HCT116 (cell line): Measurements from ENCODE around the gene SUGCT. TPM values are rescaled to one million over a fixed set of nuclear protein-coding genes. Genes with fewer than 3 reads are reported as not detected.
"Not testable (repeated sequence)": the region's sequence is repeated elsewhere in the genome, so short reads cannot be mapped to it uniquely, and the experiment has no call there.

Experiments used
- ATAC-seq: fragments of 200-7000 bp; cut with Tn5 transposase; 2 replicates; pipeline ENCODE4 v1.9.1; 2020; ENCODE audit warnings: mild to moderate bottlenecking, moderate library complexity
- BruUV-seq: library from RNA; stranded (reverse); fragments of 400-500 nt; replicated peaks from 2 replicates; lab custom pipeline; 2021; lab: Mats Ljungman, UMichigan
- CTCF ChIA-PET: fragments of 300-600 bp; sonication (Branson Sonifier 250); formaldehyde crosslinking; loops from one replicate; lab custom pipeline; 2021; ENCODE audit warnings: antibody characterized with exemption; lab: Charles Lee
- POLR2A ChIA-PET: fragments of 300-600, 350-600 bp; sonication (Branson Sonifier 250); formaldehyde crosslinking; loops from one replicate; lab custom pipeline; 2021; ENCODE audit warnings: antibody characterized with exemption; lab: Charles Lee
- RAD21 ChIA-PET, 2 experiments: fragments of 300-600 bp; sonication (Branson Sonifier 250); formaldehyde crosslinking; loops; one replicate each; lab custom pipeline; 2023; ENCODE audit warnings: low total read pairs in 2 of 2; ENCODE audit not compliant: uncharacterized antibody in 2 of 2, unreplicated experiment in 2 of 2, low non-redundant PET in 1 of 2; lab: Charles Lee
- DNase-seq: peaks from one replicate; pipeline ENCODE4 v3.0.0-alpha.2; 2010; ENCODE audit warnings: low read depth, low spot score
- H2AFZ ChIP-seq: fragments of 200-600 bp; shearing (Covaris generic), sonication (generic); 2 replicates; pipeline ENCODE4 v1.6.1; 2017; ENCODE audit warnings: low read depth, mixed run types, mixed read lengths, antibody characterized with exemption, low read length; ENCODE audit not compliant: poor library complexity, severe bottlenecking
- H3K27ac ChIP-seq: 2 replicates; pipeline ENCODE4 v1.5.1; 2012; ENCODE audit warnings: low read depth, low read length
- H3K27me3 ChIP-seq: fragments of 200-600 bp; sonication (generic); 2 replicates; pipeline ENCODE4 v1.6.1; 2016; ENCODE audit warnings: mixed run types, low read length, mixed read lengths; ENCODE audit not compliant: insufficient read depth
- H3K36me3 ChIP-seq, 2 experiments: fragments of 200-500 bp in 1 of 2; fragments of 200-600 bp in 1 of 2; sonication (Bioruptor generic) in 1 of 2; sonication (generic) in 1 of 2; 2 replicates each; pipeline versions ENCODE4 v1.5.1 to v1.6.1; 2014 to 2016; ENCODE audit warnings: low read length in 2 of 2, inconsistent platforms in 1 of 2, mixed read lengths in 1 of 2, mixed run types in 1 of 2; ENCODE audit not compliant: insufficient read depth in 2 of 2, control insufficient read depth in 1 of 2
- H3K4me1 ChIP-seq, 2 experiments: fragments of 200-600 bp in 1 of 2; sonication (generic) in 1 of 2; 2 replicates each; pipeline versions ENCODE4 v1.5.1 to v1.6.1; 2012 to 2017; ENCODE audit warnings: low read length in 2 of 2, inconsistent platforms in 1 of 2, mild to moderate bottlenecking in 1 of 2, mixed read lengths in 1 of 2, mixed run types in 1 of 2, moderate library complexity in 1 of 2; ENCODE audit not compliant: insufficient read depth in 2 of 2, control insufficient read depth in 1 of 2
- H3K4me2 ChIP-seq: fragments of 200-600 bp; sonication (generic); 2 replicates; pipeline ENCODE4 v1.6.1; 2017; ENCODE audit warnings: mixed run types, low read length, mixed read lengths
- H3K4me3 ChIP-seq, 2 experiments: fragments of 200-600 bp in 1 of 2; sonication (generic) in 1 of 2; replicated peaks in 1 of 2; 2 replicates each; pipeline ENCODE4 v1.5.1; 2011 to 2016; ENCODE audit warnings: low read length in 2 of 2, control low read depth in 1 of 2, low read depth in 1 of 2, mild to moderate bottlenecking in 1 of 2, mixed read lengths in 1 of 2, mixed run types in 1 of 2
- H3K79me2 ChIP-seq: fragments of 200-600 bp; sonication (generic); 2 replicates; pipeline ENCODE4 v1.6.1; 2017; ENCODE audit warnings: mild to moderate bottlenecking, mixed run types, low read length, moderate library complexity, mixed read lengths; ENCODE audit not compliant: insufficient read depth
- H3K9ac ChIP-seq: fragments of 200-600 bp; sonication (generic); 2 replicates; pipeline ENCODE4 v1.6.1; 2016; ENCODE audit warnings: low read length, mixed read lengths
- H3K9me2 ChIP-seq: fragments of 200-600 bp; sonication (generic), shearing (Covaris generic); 2 replicates; pipeline ENCODE4 v1.6.1; 2017; ENCODE audit warnings: mixed run types, mild to moderate bottlenecking, moderate library complexity; ENCODE audit not compliant: insufficient read depth
- H3K9me3 ChIP-seq, 2 experiments: fragments of 200-500 bp in 1 of 2; fragments of 200-600 bp in 1 of 2; sonication (Bioruptor generic) in 1 of 2; sonication (generic) in 1 of 2; 2 replicates each; pipeline ENCODE4 v1.6.1; 2014 to 2017; ENCODE audit warnings: low read length in 2 of 2, mixed read lengths in 2 of 2, inconsistent platforms in 1 of 2, low read depth in 1 of 2, mild to moderate bottlenecking in 1 of 2, mixed run types in 1 of 2, moderate library complexity in 1 of 2; ENCODE audit not compliant: control insufficient read depth in 1 of 2, insufficient read depth in 1 of 2
- H4K20me1 ChIP-seq: fragments of 200-600 bp; sonication (generic), shearing (Covaris generic); 2 replicates; pipeline ENCODE4 v1.6.1; 2017; ENCODE audit warnings: mixed run types, mild to moderate bottlenecking, moderate library complexity; ENCODE audit not compliant: insufficient read depth
- CBX3 ChIP-seq: IDR thresholded peaks from 2 replicates; pipeline ENCODE4 v1.6.1; 2012; ENCODE audit warnings: low read depth
- FOSL1 ChIP-seq: IDR thresholded peaks from 2 replicates; pipeline ENCODE4 v1.6.1; 2012; ENCODE audit warnings: low read depth
- JUND ChIP-seq: IDR thresholded peaks from 2 replicates; pipeline ENCODE4 v1.6.1; 2012
- SP1 ChIP-seq: IDR thresholded peaks from 2 replicates; pipeline ENCODE4 v1.6.1; 2012; ENCODE audit warnings: low read depth
- intact Hi-C: fragments of 100-400 bp; cut with micrococcal nuclease; formaldehyde crosslinking; loops from 2 replicates; pipeline ENCODE4 v1.10.0; 2022
- total RNA-seq: library from RNA; stranded (reverse); gene quantifications from one replicate; pipeline ENCODE4 v1.2.1, GENCODE V29; 2021; ENCODE audit not compliant: unreplicated experiment

SUGCT gene
- total RNA-seq, 1 experiment from 2014 or later: 4.4 TPM

DNA sequence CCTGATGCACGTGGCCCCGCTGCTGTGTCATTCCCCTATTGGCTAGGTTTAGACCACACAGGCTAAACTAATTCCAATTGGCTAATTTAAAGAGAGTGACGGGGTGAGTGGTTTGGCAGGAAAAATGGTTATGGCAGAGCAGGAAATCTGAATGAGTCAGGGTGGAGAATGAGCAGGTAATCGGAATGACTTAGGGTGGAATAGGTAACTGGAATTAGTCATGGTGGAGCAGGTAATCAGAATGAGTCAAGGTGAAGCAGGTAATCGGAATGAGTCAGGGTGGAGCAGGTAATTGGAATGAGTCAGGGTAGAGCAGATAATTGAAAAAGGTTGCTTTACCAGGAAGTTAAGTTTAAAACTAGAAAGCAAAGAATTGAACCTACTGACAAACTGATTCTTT, 7.1 kb downstream of the SUGCT start:
- ATAC-seq (0 out of 2 replicates have a peak, but pooled peaks have one; percentile 27), DNase-seq (peak; percentile 47)
- H4K20me1 ChIP-seq, H2AFZ ChIP-seq, RAD21 ChIA-PET, H3K9me2 ChIP-seq, POLR2A ChIA-PET, H3K9me3 ChIP-seq, H3K36me3 ChIP-seq, intact Hi-C loops, CTCF ChIA-PET, BruUV-seq, H3K27ac ChIP-seq, H3K27me3 ChIP-seq, H3K4me3 ChIP-seq, H3K9ac ChIP-seq: not testable (repeated sequence)
- peaks cover 0 to 15% of the 10 kb centered on the region in 2 experiments; a peak in 2 of 4 replicates for H3K4me1 ChIP-seq
- H3K4me2 ChIP-seq: peak overlapping the region; percentile 30
- TF ChIP-seq CBX3: peak; percentile 73
- peak; percentile 73 for TF ChIP-seq JUND
- peak; percentile 58; the same call in 1 of the 2 replicates for TF ChIP-seq SP1
- TF ChIP-seq FOSL1: peak; percentile 73
- TF ChIP-seq, all 23 proteins: peak for 4; not testable (repeated sequence) for 19
- not testable (repeated sequence) for H3K79me2 ChIP-seq

GRCh38 chr7:40145596-40146130, 10.9 kb downstream of the SUGCT start:
- H4K20me1 ChIP-seq, DNase-seq, POLR2A ChIA-PET, RAD21 ChIA-PET, H3K9me2 ChIP-seq, H3K27me3 ChIP-seq, BruUV-seq, ATAC-seq, H3K4me2 ChIP-seq, H3K36me3 ChIP-seq, intact Hi-C loops, H2AFZ ChIP-seq, H3K9ac ChIP-seq, H3K9me3 ChIP-seq, CTCF ChIA-PET, H3K79me2 ChIP-seq, H3K27ac ChIP-seq, H3K4me3 ChIP-seq: not testable (repeated sequence)
- peaks cover 0 to 23% of the 10 kb centered on the region in 2 experiments; a peak in 2 of 4 replicates for H3K4me1 ChIP-seq
